ENCODE measurements around the gene B4GAT1. TPM values are rescaled to one million over a fixed set of nuclear protein-coding genes. Genes with fewer than 3 reads are reported as not detected.

Gene B4GAT1
- total and polyA plus RNA-seq, 2 donors (not counting 3 experiments of a cell fraction or from before 2014, with no cell fraction given), result 21.2 to 21.6 TPM

DNA sequence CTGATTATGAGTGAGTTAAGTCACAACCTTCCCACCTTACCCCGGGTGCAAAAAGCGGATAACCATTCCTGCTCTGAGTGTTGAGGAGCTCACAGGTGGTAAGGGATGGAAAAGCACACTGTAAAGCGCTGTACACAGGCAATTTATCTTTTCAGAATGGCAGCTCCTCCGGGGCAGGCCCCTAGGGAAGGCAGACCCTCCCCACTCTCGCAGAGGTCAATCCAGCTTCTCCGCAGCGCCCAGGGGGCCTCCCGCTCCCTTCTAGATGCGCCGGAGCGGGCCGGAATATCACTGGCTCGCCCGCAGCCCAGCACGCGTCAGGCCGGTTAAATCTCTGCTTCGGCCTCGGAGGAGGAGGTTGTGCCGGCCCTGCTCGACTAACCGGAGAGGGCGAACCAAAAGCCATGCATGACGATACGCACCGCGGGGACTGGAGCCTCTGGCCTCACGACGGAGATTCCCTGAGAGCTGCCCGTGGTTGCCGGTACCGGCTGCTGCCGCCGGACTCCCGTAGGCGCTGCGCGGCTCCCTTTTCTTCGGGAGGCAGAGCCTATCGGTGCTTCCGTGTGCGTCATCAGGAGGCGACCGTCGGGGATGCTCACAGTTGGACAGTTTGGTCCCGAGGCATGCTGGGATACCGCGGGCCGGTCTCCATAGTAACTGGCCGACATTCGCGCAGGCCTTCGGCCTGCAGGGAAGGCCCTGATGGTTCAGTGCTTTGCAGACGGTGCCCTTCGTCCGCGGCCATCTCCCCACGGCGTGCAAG, 2.7 kb downstream of the B4GAT1 start, which contains the start of gene BRMS1:
BRMS1 (minus strand) TSS at position 555 of the 766 bp plus-strand sequence. CDS start 2,870 bp downstream, outside the sequence.
- ChIA-PET CTCF (interaction anchor here (1.2 to 2.2 kb wide), 2 partner anchors 9 to 33 kb away, joined by 4 to 7 read pairs; partner anchors contain the start of gene RIN1), POLR2A (interaction anchor here (1.2 to 1.4 kb wide), 2 partner anchors 9 to 498 kb away, joined by 3 to 4 read pairs; partner anchors contain the start of gene RIN1)
- H3K36me3 ChIP-seq (ENCODE audit: control insufficient read depth in 2 of 2, extremely low read depth in 1 of 2, insufficient read depth in 2 of 2, low read length in 2 of 2), result peaks cover 0 to 21% of the 10 kb centered on the region in 2 experiments
- intact Hi-C loops (cut with micrococcal nuclease) (loop anchor here (1.0 kb wide), 2 partner anchors 8 to 32 kb away; partner anchors contain the start of gene RIN1), dilution Hi-C loops (cut with MboI; ENCODE audit: extremely low pct_ligation_motif_present, low sequenced_read_pairs) (no loop called here)
- H3K27ac ChIP-seq (ENCODE audit: insufficient read depth, low read depth, low read length), result peak within 1 kb of the TSS; percentile 62
- peaks cover 14% of the 10 kb centered on the region for H3K4me1 ChIP-seq (ENCODE audit: control insufficient read depth, extremely low read depth, insufficient read depth, low read length)
- H2AFZ ChIP-seq (ENCODE audit: low read depth, low read length), result peak within 1 kb of the TSS; percentile 83
- no peak for TF ChIP-seq FOS (IDR thresholded peaks at IDR 0.05; ENCODE audit: borderline replicate concordance, insufficient read depth, low read length)
- no peak for TF ChIP-seq JUN (IDR thresholded peaks at IDR 0.05; ENCODE audit: borderline replicate concordance, insufficient read depth, insufficient read length, low read depth)
- TF ChIP-seq, protein P1, sequence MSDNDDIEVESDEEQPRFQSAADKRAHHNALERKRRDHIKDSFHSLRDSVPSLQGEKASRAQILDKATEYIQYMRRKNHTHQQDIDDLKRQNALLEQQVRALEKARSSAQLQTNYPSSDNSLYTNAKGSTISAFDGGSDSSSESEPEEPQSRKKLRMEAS (IDR thresholded peaks at IDR 0.05; ENCODE audit: insufficient read depth, insufficient read length), result peak; percentile 48
- peak; percentile 97 for TF ChIP-seq POLR2A (IDR thresholded peaks at IDR 0.05; ENCODE audit: low read depth, low read length)
- peak; percentile 96 for TF ChIP-seq POLR2AphosphoS5 (IDR thresholded peaks at IDR 0.05; ENCODE audit: insufficient read depth, low read depth, low read length)
- no peak for TF ChIP-seq EZH2 (IDR thresholded peaks at IDR 0.05; ENCODE audit: borderline replicate concordance, low read depth, low read length, severe bottlenecking)
- H3K9me3 ChIP-seq (replicated peaks; ENCODE audit: control insufficient read depth, insufficient read depth, low read length), result no peaks in the 10 kb centered on the region
- peaks cover 19% of the 10 kb centered on the region for H3K79me2 ChIP-seq (ENCODE audit: control insufficient read depth, insufficient read depth, low read length)
- peak within 1 kb of the TSS; percentile 78 for H3K9ac ChIP-seq (replicated peaks; ENCODE audit: extremely low read depth, insufficient read depth, low read length)
- H3K27me3 ChIP-seq (ENCODE audit: control insufficient read depth in 2 of 2, insufficient read depth in 2 of 2, low read length in 2 of 2), result no peaks in the 10 kb centered on the region
- peak within 1 kb of the TSS; percentile 94 for H3K4me2 ChIP-seq (ENCODE audit: insufficient read depth, low read length)
- H4K20me1 ChIP-seq (replicated peaks; ENCODE audit: control insufficient read depth, extremely low read depth, insufficient read depth, low read length), result no peaks in the 10 kb centered on the region
- DNase-seq (ENCODE audit: low read depth, low spot score), result peak; percentile 96
- BruUV-seq (replicated peaks), result TSS peak; percentile 64
- no peaks in the 10 kb centered on the region for H3K9me1 ChIP-seq (replicated peaks; ENCODE audit: control insufficient read depth, extremely low read depth, insufficient read depth, low read length)
- H3K4me3 ChIP-seq (replicated peaks in 1 of 3; ENCODE audit: insufficient read depth in 1 of 3, low read depth in 1 of 3, low read length in 3 of 3), result peak within 1 kb of the TSS; percentile 61 to 98 (median 82)
- peak; percentile 98 for FAIRE-seq
